IPS-20b (cell line): Measurements from ENCODE around the gene PSTPIP2.

Source experiments
- H3K27ac ChIP-seq: one replicate; pipeline ENCODE4 v1.5.1; 2013; ENCODE audit warnings: low read length
- H3K27me3 ChIP-seq: 2 replicates; pipeline ENCODE4 v1.6.1; 2013; ENCODE audit warnings: mild to moderate bottlenecking, low read length, inconsistent platforms; ENCODE audit not compliant: insufficient read depth
- H3K36me3 ChIP-seq: 2 replicates; pipeline ENCODE4 v1.6.1; 2013; ENCODE audit warnings: low read depth, mild to moderate bottlenecking, inconsistent platforms, low read length, moderate library complexity; ENCODE audit not compliant: insufficient read depth
- H3K4me1 ChIP-seq: 2 replicates; pipeline ENCODE4 v1.6.1; 2013; ENCODE audit warnings: mild to moderate bottlenecking, control low read depth, inconsistent platforms, low read length, moderate library complexity; ENCODE audit not compliant: insufficient read depth
- H3K4me3 ChIP-seq: 2 replicates; pipeline ENCODE4 v1.5.1; 2013; ENCODE audit warnings: mild to moderate bottlenecking, low read length, inconsistent platforms
- H3K9ac ChIP-seq: 2 replicates; pipeline ENCODE4 v1.6.1; 2013; ENCODE audit warnings: low read depth, mild to moderate bottlenecking, inconsistent platforms, low read length, moderate library complexity
- H3K9me3 ChIP-seq: 2 replicates; pipeline ENCODE4 v1.6.1; 2013; ENCODE audit warnings: mild to moderate bottlenecking, low read depth, low read length, inconsistent platforms; ENCODE audit not compliant: insufficient read depth

PSTPIP2 gene, protein sequence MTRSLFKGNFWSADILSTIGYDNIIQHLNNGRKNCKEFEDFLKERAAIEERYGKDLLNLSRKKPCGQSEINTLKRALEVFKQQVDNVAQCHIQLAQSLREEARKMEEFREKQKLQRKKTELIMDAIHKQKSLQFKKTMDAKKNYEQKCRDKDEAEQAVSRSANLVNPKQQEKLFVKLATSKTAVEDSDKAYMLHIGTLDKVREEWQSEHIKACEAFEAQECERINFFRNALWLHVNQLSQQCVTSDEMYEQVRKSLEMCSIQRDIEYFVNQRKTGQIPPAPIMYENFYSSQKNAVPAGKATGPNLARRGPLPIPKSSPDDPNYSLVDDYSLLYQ

DNA sequence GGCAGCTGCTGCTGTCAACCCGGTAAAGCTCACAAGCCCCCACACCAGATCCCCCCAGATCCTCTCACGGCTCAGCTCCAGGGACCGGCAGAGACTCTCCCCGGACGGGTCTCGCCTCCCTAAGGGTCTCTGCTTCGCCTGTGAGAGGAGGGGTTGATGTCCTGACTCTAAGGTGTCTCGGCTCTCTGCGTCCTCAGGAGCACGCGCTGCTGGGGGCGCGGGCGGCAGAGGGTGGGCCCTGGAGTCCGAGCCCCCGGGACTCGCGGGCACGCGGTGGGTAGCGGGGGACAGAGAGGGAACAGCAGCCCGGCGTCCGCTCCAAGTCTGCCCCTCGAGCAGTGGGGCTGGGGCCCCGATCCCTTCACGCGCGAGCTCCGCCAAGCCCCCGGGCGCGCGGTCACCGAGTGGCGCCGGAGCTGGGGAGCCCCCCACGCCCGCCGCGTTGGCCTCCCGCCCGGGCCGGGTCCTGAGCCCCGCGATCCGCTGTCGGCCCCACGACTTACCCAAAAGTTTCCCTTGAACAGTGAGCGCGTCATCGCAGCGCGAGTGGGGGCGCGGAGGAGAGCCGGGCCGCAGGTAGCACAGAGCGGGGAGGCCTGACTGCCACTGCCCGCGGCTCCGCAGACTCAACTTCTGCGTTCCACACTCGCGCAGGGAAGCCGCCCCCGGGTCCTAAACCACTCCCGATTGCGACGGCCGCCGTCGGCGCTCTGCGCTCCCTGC is at the start of gene PSTPIP2:
Gene PSTPIP2 (minus strand): TSS at position 608 of the 723 bp plus-strand sequence. CDS start 72 bp downstream, at position 536.
- no peak within 1 kb of the TSS for H3K27ac ChIP-seq
- H3K4me3 ChIP-seq, result peak within 1 kb of the TSS; percentile 74
- no peaks in the 10 kb centered on the region for H3K4me1 ChIP-seq
- H3K9me3 ChIP-seq, result no peaks in the 10 kb centered on the region
- peak within 1 kb of the TSS; percentile 56; the same call in 1 of the 2 replicates for H3K9ac ChIP-seq
- H3K27me3 ChIP-seq, result peaks cover 43% of the 10 kb centered on the region
- H3K36me3 ChIP-seq, result no peaks in the 10 kb centered on the region

- Histone ChIP-seq H3K9me3 (no peaks in the 10 kb centered on the region), H3K4me3 (no peak overlapping the region), H3K27ac (no peak overlapping the region), H3K4me1 (no peaks in the 10 kb centered on the region), H3K27me3 (no peaks in the 10 kb centered on the region), H3K36me3 (peaks cover 67% of the 10 kb centered on the region), H3K9ac (no peak overlapping the region)
Observed at GRCh38 chr18:46113751-46114150, 41.7 kb upstream of the PSTPIP2 start.

GRCh38 chr18:46110406-46110805 is 38.3 kb upstream of the PSTPIP2 start:
- Histone ChIP-seq H3K36me3 (peaks cover 68% of the 10 kb centered on the region), H3K4me3 (no peak overlapping the region), H3K9ac (no peak overlapping the region)

DNA sequence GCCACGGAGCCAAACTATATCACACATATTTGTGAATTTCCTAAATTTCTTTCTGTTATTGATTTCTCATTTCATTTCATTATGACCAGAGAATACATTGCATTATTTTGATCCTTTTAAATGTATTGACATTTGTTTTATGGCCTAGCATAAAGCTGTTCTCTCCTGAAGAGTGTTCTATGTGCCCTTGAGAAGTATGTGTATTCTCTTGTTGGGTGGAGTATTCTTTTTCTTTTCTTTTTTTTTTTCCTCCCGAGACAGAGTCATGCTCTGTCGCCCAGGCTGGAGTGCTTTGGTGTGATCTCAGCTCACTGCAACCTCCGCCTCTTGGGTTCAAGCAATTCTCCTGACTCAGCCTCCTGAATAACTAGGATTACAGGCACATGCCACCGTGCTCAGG is 37.3 kb upstream of the PSTPIP2 start:
- H3K9ac ChIP-seq, result no peak overlapping the region
- no peak overlapping the region for H3K4me3 ChIP-seq
- H3K36me3 ChIP-seq, result peaks cover 58% of the 10 kb centered on the region
- H3K27ac ChIP-seq, result no peak overlapping the region
- H3K4me1 ChIP-seq, result no peaks in the 10 kb centered on the region
- no peaks in the 10 kb centered on the region for H3K27me3 ChIP-seq
- no peaks in the 10 kb centered on the region for H3K9me3 ChIP-seq

More at GRCh38 chr18:46110406-46110805, 38.3 kb upstream of the PSTPIP2 start:
- no peaks in the 10 kb centered on the region for H3K4me1 ChIP-seq
- no peaks in the 10 kb centered on the region for H3K9me3 ChIP-seq
- no peak overlapping the region for H3K27ac ChIP-seq
- H3K27me3 ChIP-seq, result no peaks in the 10 kb centered on the region

DNA sequence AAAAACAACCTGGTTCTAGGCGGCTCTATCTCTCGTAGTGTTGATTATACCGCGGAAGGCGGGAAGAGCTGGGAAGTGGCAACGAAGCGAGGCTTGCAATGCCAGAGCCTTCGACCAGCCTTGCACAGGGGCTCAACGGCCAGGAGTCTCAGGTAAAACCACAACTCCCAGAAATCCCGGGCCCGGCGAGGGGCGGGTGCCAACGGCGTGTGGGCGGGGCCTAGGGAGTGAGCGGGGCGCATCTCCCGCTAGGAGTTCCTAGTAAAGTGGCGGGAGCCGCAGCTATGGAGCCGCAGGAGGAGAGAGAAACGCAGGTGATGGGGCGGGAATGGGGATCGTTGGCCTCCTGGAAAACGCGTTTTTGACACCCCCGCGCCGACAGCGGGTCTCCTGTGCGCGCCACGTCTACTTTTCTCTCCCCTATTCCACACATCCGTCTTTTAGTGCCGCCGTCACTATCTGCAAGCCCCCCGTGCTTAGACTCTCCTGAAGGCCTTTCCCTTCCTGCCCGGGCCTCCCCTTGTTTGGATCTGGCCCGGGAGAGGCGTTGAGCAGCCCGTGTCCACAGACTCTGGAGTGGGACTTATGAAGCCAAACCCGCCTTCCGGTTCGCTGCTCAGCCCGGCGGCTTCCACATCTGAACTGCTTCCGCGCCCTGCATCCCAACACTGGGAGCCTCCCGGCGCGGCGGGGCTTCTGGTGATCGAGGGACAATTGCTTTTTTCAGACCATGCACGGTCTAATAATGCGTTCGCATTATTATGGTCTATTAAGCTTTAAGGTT is 32.3 kb upstream of the PSTPIP2 start, which contains the start of gene HAUS1:
Gene HAUS1 (plus strand): TSS at position 258 of the 784 bp plus-strand sequence. CDS start 27 bp downstream, at position 285.
- Histone ChIP-seq H3K4me3 (peak within 1 kb of the TSS; percentile 89), H3K27me3 (no peaks in the 10 kb centered on the region), H3K27ac (peak within 1 kb of the TSS; percentile 77), H3K4me1 (no peaks in the 10 kb centered on the region), H3K9ac (peak within 1 kb of the TSS; percentile 93), H3K9me3 (no peaks in the 10 kb centered on the region), H3K36me3 (peaks cover 28% of the 10 kb centered on the region)

DNA sequence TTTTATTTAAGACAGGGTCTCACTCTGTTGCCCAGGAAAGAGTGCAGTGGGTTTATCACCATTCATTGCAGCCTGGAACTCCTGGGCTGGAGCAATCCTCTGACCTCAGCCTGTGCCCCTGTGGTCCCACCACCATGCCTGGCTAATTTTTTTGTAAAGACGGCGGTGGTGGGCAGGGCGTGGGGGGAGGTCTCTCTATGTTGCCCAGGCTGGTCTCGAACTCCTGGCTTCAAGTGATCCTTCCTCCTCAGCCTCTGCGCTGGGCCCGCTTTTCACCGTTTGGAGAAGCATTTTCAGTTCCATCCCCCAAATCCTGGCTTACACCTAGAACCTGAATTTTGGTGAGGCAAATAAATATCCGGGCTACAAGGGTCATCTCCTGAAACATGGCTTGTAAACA is 27.4 kb upstream of the PSTPIP2 start:
- peaks cover 7% of the 10 kb centered on the region; the same call in 1 of the 2 replicates for H3K4me1 ChIP-seq
- H3K9me3 ChIP-seq, result no peaks in the 10 kb centered on the region
- H3K4me3 ChIP-seq, result no peak overlapping the region
- H3K36me3 ChIP-seq, result peaks cover 19% of the 10 kb centered on the region
- no peak overlapping the region for H3K9ac ChIP-seq
- no peaks in the 10 kb centered on the region for H3K27me3 ChIP-seq
- no peak overlapping the region for H3K27ac ChIP-seq

DNA sequence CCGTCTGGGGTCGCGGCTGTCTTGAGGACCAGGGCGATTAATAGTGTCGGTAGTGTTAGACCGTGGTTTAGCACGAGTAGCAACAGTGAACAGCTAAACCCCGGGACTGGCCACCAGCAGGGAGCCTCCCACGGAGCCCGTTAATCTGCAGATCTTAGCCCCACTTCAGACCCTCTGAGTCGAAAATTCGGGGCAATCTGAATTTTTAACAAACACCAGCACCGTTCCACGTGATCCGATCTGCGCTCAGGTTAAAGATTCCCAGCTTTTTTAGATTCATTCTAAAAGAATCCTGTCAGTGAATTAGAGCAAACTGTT is 26.5 kb upstream of the PSTPIP2 start:
- H3K4me3 ChIP-seq, result peak overlapping the region; percentile 99

GRCh38 chr18:46097801-46098615 is 25.9 kb upstream of the PSTPIP2 start, which contains the start of gene ATP5F1A:
Gene ATP5F1A, minus strand, starts transcription at chr18:46098296. Its CDS starts 65 bp downstream, at chr18:46098231.
- H3K9ac ChIP-seq, result peak within 1 kb of the TSS; percentile 99
- peak within 1 kb of the TSS; percentile 99 for H3K4me3 ChIP-seq
- peaks cover 34% of the 10 kb centered on the region for H3K36me3 ChIP-seq
- H3K9me3 ChIP-seq, result no peaks in the 10 kb centered on the region
- H3K27ac ChIP-seq, result peak within 1 kb of the TSS; percentile 92
- H3K27me3 ChIP-seq, result no peaks in the 10 kb centered on the region
- H3K4me1 ChIP-seq, result peaks cover 7% of the 10 kb centered on the region; the same call in 1 of the 2 replicates

More for the DNA sequence above, 26.5 kb upstream of the PSTPIP2 start:
- H3K9me3 ChIP-seq, result no peaks in the 10 kb centered on the region
- no peaks in the 10 kb centered on the region for H3K27me3 ChIP-seq
- H3K27ac ChIP-seq, result peak overlapping the region; percentile 84
- H3K9ac ChIP-seq, result peak overlapping the region; percentile 90
- peaks cover 7% of the 10 kb centered on the region; the same call in 1 of the 2 replicates for H3K4me1 ChIP-seq
- peaks cover 28% of the 10 kb centered on the region for H3K36me3 ChIP-seq

GRCh38 chr18:46097431-46097800 is 25.4 kb upstream of the PSTPIP2 start:
- peaks cover 7% of the 10 kb centered on the region; the same call in 1 of the 2 replicates for H3K4me1 ChIP-seq
- H3K27ac ChIP-seq, result peak overlapping the region; percentile 92
- peaks cover 39% of the 10 kb centered on the region for H3K36me3 ChIP-seq

GRCh38 chr18:46096651-46097300 is 24.7 kb upstream of the PSTPIP2 start:
- Histone ChIP-seq H3K27me3 (no peaks in the 10 kb centered on the region), H3K36me3 (peaks cover 45% of the 10 kb centered on the region), H3K4me1 (peaks cover 7% of the 10 kb centered on the region; the same call in 1 of the 2 replicates), H3K9me3 (no peaks in the 10 kb centered on the region), H3K27ac (no peak overlapping the region), H3K9ac (peak overlapping the region; percentile 99), H3K4me3 (peak overlapping the region; percentile 99)

More at GRCh38 chr18:46097431-46097800, 25.4 kb upstream of the PSTPIP2 start:
- no peaks in the 10 kb centered on the region for H3K27me3 ChIP-seq
- H3K9me3 ChIP-seq, result no peaks in the 10 kb centered on the region
- H3K4me3 ChIP-seq, result peak overlapping the region; percentile 99
- H3K9ac ChIP-seq, result peak overlapping the region; percentile 99
